BJ (cell line): ENCODE results near the gene ENAM. TPM values are rescaled to one million over a fixed set of nuclear protein-coding genes. Genes with fewer than 3 reads are reported as not detected.

ENCODE experiments used
- CTCF ChIA-PET: fragments of 350-600 bp; formaldehyde crosslinking; extraction: SDS; loops from one replicate; lab custom pipeline; 2021; ENCODE audit warnings: antibody characterized with exemption, inconsistent platforms; lab: Yijun Ruan, JAX
- POLR2A ChIA-PET: fragments of 300-600 bp; sonication (Branson Sonifier 250); formaldehyde crosslinking; extraction: SDS; loops from one replicate; lab custom pipeline; 2021; ENCODE audit warnings: antibody characterized with exemption; lab: Charles Lee
- DNase-seq: peaks from one replicate; pipeline ENCODE4 v3.0.0-alpha.2; 2011; ENCODE audit warnings: low read depth
- H3K27me3 ChIP-seq: 2 replicates; pipeline ENCODE4 v1.6.0; 2011; ENCODE audit warnings: low read length; ENCODE audit not compliant: control insufficient read depth, insufficient read depth
- H3K36me3 ChIP-seq: 2 replicates; pipeline ENCODE4 v1.5.1; 2011; ENCODE audit warnings: low read length; ENCODE audit not compliant: control insufficient read depth, insufficient read depth
- H3K4me3 ChIP-seq: 2 replicates; pipeline ENCODE4 v1.5.1; 2011; ENCODE audit warnings: low read depth, mild to moderate bottlenecking, control low read depth, low read length
- polyA plus RNA-seq: library from polyadenylated mRNA; depleted of rRNA; stranded (reverse); fragments of >200 nt; gene quantifications from 2 replicates; pipeline ENCODE4 v1.2.3, GENCODE V29; 2011
- TF ChIP-seq, protein P1 (sequence below): IDR thresholded peaks from 2 replicates; pipeline ENCODE4 v1.5.1; 2011; ENCODE audit warnings: low read depth, mild to moderate bottlenecking, control low read depth, inconsistent platforms, low read length, moderate library complexity; ENCODE audit not compliant: insufficient read depth

ENAM gene
- polyA plus RNA-seq, 1 experiment, result 0.01 TPM

DNA sequence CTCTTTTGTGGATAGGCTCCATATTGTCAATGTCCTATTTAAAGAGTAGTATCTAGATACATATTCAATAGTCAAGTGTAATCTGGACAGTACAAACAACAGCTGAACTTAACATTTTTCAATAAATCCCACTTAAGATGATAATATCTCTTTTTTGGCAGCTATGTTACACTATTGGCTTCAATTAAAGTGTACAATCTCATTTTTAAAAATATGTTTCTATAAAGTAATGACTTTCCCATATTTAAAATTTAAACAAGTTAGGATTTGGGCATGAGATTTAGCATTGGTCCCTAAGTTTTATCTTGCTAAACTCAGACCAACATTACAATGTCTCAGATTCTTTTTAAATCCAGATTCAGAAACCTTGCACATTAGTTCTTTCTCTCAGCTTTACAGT lies 45.6 kb downstream of the ENAM start:
- Histone ChIP-seq H3K4me3 (no peak overlapping the region), H3K27me3 (no peaks in the 10 kb centered on the region), H3K36me3 (no peaks in the 10 kb centered on the region)
- no peak for DNase-seq
- TF ChIP-seq, protein P1, sequence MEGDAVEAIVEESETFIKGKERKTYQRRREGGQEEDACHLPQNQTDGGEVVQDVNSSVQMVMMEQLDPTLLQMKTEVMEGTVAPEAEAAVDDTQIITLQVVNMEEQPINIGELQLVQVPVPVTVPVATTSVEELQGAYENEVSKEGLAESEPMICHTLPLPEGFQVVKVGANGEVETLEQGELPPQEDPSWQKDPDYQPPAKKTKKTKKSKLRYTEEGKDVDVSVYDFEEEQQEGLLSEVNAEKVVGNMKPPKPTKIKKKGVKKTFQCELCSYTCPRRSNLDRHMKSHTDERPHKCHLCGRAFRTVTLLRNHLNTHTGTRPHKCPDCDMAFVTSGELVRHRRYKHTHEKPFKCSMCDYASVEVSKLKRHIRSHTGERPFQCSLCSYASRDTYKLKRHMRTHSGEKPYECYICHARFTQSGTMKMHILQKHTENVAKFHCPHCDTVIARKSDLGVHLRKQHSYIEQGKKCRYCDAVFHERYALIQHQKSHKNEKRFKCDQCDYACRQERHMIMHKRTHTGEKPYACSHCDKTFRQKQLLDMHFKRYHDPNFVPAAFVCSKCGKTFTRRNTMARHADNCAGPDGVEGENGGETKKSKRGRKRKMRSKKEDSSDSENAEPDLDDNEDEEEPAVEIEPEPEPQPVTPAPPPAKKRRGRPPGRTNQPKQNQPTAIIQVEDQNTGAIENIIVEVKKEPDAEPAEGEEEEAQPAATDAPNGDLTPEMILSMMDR, result no peak
- CTCF ChIA-PET, result interaction anchor here (1.3 kb wide), 1 partner anchor 13 kb away, joined by 5 read pairs; no protein-coding TSS in a partner anchor
- POLR2A ChIA-PET, result no interaction called here

DNA sequence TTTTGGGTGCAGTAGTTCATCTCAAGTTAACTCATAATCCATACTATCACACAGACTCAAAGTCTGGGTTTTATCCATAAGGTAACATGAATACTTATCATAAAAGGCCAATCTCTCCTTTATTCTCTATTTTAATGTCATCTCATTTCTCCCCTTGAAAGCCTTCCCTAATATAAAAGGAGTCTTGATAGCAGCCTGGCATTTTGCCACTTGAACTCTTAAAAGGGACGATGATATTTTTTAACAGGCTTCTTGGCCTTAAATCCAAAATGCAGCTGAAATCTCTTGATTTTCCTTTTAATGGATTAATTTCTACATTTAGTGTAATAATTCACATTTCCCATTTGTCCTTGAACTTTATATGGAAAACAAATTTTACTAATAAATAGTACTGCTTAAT lies 46.2 kb downstream of the ENAM start:
- ChIA-PET CTCF (interaction anchor here (1.3 kb wide), 1 partner anchor 13 kb away, joined by 5 read pairs; no protein-coding TSS in a partner anchor), POLR2A (no interaction called here)
- TF ChIP-seq, protein P1, result no peak
- Histone ChIP-seq H3K27me3 (no peaks in the 10 kb centered on the region), H3K4me3 (no peak overlapping the region), H3K36me3 (no peaks in the 10 kb centered on the region)
- DNase-seq, result no peak

DNA sequence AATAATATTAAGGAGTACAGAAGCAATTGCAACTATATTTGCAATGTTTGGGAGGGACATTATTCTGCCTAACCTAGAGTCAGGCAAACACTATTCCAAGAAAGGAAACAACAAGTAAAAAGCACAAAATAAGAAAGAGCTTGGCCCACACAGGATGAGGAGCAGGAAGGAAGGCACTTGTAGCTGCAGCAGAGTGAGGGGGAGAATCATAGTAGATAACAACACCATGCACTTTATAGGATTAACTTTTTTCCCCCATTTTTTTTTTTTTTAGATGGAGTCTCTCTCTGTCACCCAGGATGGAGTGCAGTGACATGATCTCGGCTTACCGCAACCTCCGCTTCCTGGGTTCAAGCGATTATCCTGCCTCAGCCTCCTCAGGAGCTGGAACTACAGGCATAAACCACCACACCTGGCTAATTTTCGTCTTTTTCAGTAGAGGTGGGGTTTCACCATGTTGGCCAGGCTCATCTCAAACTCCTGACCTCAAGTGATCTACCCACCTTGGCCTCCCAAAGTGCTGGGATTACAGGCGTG lies 48.1 kb downstream of the ENAM start:
- Histone ChIP-seq H3K36me3 (no peaks in the 10 kb centered on the region), H3K4me3 (no peak overlapping the region), H3K27me3 (no peaks in the 10 kb centered on the region)
- POLR2A ChIA-PET, result no interaction called here
- DNase-seq, result no peak
- TF ChIP-seq, protein P1, result no peak
- CTCF ChIA-PET, result interaction anchor here (1.1 kb wide), 1 partner anchor 12 kb away, joined by 5 read pairs; the partner anchor contains the start of gene UTP3

DNA sequence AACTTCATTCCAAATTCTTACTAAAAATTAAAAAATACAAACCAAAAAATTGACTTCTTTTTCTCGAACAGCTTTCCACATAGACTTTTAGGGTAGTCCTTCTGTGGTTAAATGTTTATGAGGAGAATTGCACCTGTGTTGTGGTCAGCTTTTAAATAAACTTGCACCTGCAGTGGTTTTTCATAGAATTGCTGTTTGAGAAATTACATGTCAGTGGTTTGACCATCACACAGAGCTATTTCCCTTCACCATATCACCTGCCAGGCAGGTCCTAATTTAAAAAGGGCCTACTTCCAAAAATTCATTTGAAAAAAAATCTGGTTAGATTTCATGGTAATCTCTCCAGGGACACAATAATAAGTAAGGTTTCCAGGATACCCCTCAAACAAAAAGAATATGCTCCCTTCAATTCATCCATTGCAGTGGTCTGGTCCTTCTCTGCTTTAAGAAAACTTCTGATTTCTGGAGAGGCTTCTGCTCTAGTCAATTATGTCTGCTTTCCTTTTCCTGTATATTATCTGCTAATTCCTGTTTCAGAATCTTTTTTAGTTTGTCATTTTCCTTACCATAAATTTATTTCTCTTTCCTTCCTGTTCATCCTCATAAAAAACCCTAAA lies 49.9 kb downstream of the ENAM start:
- ChIA-PET POLR2A (no interaction called here), CTCF (interaction anchor here (1.5 kb wide), 1 partner anchor 9 kb away, joined by 4 read pairs; no protein-coding TSS in a partner anchor)
- H3K27me3 ChIP-seq, result no peaks in the 10 kb centered on the region

DNA sequence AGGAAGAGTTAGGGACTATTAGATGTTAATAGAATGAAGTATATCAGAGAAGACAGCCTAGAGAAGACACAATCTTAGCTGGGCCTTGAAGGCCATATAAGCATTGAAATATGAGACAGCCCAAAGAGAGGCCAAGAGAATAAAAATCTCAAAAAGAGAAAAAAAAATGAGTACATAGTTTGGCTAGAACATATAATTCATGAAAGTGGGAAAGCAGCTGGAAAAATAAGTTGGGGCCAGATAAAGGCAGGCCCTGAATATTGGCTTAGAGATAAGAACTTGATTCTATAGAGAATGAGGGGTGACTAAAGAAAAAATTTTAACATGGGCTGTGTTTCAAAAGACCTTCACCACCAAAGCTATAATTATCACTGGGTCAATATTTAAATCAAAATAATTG lies 52.4 kb downstream of the ENAM start:
- CTCF ChIA-PET, result no interaction called here
- Histone ChIP-seq H3K27me3 (no peaks in the 10 kb centered on the region), H3K36me3 (no peaks in the 10 kb centered on the region), H3K4me3 (no peak overlapping the region)
- POLR2A ChIA-PET, result no interaction called here
- TF ChIP-seq, protein P1, result no peak
- DNase-seq, result no peak

More for the DNA sequence above, 49.9 kb downstream of the ENAM start:
- Histone ChIP-seq H3K36me3 (no peaks in the 10 kb centered on the region), H3K4me3 (no peak overlapping the region)
- no peak for DNase-seq
- TF ChIP-seq, protein P1, result no peak
